C4-2B (cell line): ENCODE measurements around the gene ATG7.

ENCODE experiments used
- ZFX ChIP-seq: fragments of 450-650 bp; IDR thresholded peaks from 2 replicates; pipeline ENCODE4 v1.6.1; 2017
- TF ChIP-seq, protein P1 (sequence below): fragments of 450-650 bp; conservative IDR thresholded peaks from 2 replicates; pipeline ENCODE4 v1.5.1; 2017; ENCODE audit warnings: mild to moderate bottlenecking

DNA sequence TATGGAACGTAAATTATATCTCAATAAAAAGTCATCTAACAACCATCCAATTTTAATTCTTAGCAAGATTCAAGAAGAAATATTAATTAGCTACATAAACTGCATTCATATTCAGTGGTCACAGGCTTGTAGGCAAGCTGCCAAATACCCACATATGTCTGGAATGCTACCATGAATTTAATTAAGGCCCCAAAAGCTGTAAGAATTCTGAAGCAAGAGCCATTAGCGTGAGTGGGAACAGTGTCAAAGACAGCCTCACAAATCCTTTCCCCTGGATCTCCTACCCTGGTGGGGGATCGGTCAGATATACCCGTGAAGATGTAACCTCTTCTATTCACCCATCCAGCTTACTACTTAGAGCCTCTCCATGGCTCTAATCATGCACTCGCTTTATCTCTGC, 40.0 kb downstream of the ATG7 start:
- TF ChIP-seq, protein P1, sequence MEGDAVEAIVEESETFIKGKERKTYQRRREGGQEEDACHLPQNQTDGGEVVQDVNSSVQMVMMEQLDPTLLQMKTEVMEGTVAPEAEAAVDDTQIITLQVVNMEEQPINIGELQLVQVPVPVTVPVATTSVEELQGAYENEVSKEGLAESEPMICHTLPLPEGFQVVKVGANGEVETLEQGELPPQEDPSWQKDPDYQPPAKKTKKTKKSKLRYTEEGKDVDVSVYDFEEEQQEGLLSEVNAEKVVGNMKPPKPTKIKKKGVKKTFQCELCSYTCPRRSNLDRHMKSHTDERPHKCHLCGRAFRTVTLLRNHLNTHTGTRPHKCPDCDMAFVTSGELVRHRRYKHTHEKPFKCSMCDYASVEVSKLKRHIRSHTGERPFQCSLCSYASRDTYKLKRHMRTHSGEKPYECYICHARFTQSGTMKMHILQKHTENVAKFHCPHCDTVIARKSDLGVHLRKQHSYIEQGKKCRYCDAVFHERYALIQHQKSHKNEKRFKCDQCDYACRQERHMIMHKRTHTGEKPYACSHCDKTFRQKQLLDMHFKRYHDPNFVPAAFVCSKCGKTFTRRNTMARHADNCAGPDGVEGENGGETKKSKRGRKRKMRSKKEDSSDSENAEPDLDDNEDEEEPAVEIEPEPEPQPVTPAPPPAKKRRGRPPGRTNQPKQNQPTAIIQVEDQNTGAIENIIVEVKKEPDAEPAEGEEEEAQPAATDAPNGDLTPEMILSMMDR: no peak
- no peak for TF ChIP-seq ZFX
